BLaER1 (cell line): ENCODE measurements around the gene CLHC1.

Experiments
- H3K27ac ChIP-seq: shearing (Covaris generic); formaldehyde crosslinking; 2 replicates; pipeline ENCODE4 v1.8.1; 2022
- H3K27me3 ChIP-seq: shearing (Covaris generic); formaldehyde crosslinking; 2 replicates; pipeline ENCODE4 v1.8.1; 2022
- H3K36me3 ChIP-seq: shearing (Covaris generic); formaldehyde crosslinking; 2 replicates; pipeline ENCODE4 v1.8.1; 2022
- H3K4me1 ChIP-seq: shearing (Covaris generic); formaldehyde crosslinking; 2 replicates; pipeline ENCODE4 v1.8.1; 2022
- H3K4me2 ChIP-seq: shearing (Covaris generic); formaldehyde crosslinking; 2 replicates; pipeline ENCODE4 v1.8.1; 2022
- H3K4me3 ChIP-seq: shearing (Covaris generic); formaldehyde crosslinking; 2 replicates; pipeline ENCODE4 v1.8.1; 2022
- H3K9ac ChIP-seq: shearing (Covaris generic); formaldehyde crosslinking; 2 replicates; pipeline ENCODE4 v1.8.1; 2022
- H3K9me3 ChIP-seq: shearing (Covaris generic); formaldehyde crosslinking; 2 replicates; pipeline ENCODE4 v1.8.1; 2022
- H4K20me1 ChIP-seq: shearing (Covaris generic); formaldehyde crosslinking; 2 replicates; pipeline ENCODE4 v1.8.1; 2022
- Cebpa-rat ChIP-seq: shearing (Covaris generic); IDR thresholded peaks from 2 replicates; pipeline ENCODE4 v1.8.1; 2022

Gene CLHC1

DNA sequence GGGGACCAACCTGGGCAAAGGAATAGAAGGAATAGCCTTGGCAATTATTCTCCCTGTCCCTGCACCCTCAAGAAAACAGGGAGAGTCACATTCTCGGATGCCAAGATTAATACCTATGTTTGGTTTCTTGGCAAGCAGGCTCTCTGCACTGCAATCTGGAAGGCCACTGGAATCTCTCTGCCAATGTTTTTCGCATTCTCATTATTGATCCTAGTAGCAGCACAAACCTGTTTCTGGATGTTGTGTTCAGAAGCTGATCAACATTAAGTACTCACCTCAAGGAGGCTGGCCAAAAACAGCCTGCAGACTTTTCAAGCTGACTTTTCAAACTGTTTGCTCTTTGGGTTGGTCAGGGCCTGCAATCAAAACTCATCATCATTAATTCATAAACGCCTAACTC lies 62.2 kb downstream of the CLHC1 start:
- no peak overlapping the region for H3K4me3 ChIP-seq
- no peaks in the 10 kb centered on the region for H4K20me1 ChIP-seq
- H3K9ac ChIP-seq, result no peak overlapping the region
- TF ChIP-seq Cebpa-rat, result no peak
- H3K27me3 ChIP-seq, result no peaks in the 10 kb centered on the region
- no peaks in the 10 kb centered on the region for H3K4me1 ChIP-seq
- H3K4me2 ChIP-seq, result no peak overlapping the region
- no peaks in the 10 kb centered on the region for H3K36me3 ChIP-seq
- H3K9me3 ChIP-seq, result no peaks in the 10 kb centered on the region
- no peak overlapping the region for H3K27ac ChIP-seq

DNA sequence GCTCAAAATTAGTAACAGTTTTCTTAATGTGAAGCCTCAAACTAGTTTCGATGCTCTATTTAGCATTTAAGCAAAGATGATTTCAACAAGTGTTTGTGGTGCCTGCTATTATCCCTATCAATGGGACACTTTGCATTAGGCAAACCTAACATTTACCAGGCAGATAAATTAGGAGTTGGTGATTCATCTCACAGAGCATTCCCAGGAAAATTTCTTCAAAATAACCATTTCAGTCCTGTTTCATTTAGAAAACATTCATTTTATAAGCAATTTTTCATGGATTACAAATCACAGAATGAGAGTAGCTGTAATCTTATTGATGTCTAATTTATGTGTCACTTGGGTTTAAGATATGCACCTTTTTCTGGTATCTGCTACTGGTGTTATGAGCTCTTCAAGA lies 62.7 kb downstream of the CLHC1 start:
- no peak overlapping the region for H3K4me2 ChIP-seq
- no peaks in the 10 kb centered on the region for H3K9me3 ChIP-seq
- H3K4me1 ChIP-seq, result no peaks in the 10 kb centered on the region
- no peak overlapping the region for H3K9ac ChIP-seq
- H4K20me1 ChIP-seq, result no peaks in the 10 kb centered on the region
- H3K4me3 ChIP-seq, result no peak overlapping the region
- H3K27ac ChIP-seq, result no peak overlapping the region
- H3K36me3 ChIP-seq, result no peaks in the 10 kb centered on the region
- no peak for TF ChIP-seq Cebpa-rat
- no peaks in the 10 kb centered on the region for H3K27me3 ChIP-seq

DNA sequence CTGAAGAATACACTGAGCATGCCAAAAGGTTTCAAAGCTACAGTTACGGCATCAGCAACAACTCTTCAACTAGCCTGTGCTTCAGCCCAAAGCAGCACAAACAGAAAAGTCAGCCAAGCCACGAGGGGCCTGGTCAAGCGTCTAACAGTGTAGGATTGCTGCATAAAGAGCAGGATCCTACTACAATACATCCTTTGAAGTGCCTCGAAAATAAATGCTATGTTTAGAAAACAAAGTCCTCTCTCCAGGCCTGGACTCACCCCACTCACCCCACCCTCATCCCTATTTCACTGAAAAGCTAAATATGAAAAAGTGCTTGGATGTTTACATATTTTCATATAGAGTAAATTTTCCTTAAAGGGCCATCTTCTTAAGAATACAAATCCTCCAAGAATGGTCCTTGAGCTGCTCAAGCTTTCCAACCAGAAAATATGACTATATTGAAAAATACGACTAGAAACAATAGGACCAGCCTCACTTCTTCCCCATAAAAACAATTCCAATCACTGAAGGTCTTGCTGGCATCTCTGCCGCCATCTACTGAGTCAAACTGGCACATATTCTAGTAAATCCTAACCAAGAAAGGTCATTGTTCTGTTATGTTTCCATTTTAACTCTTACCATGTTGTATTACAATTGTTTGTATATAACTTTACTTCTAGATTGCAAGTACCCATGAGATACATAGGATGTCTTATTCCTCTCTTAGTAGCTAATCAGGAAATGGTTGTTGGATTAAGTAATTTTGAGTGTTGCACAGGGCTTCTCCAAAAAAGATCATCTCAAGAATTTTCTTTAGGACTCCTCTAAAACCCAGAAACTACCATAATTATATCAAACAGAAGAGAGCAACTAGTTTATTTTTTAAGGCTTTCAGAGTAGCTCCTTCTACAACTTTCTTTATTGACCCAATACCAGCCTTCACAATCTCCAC lies 63.6 kb downstream of the CLHC1 start:
- H3K27ac ChIP-seq, result no peak overlapping the region; the same call in 1 of the 2 replicates
- no peak overlapping the region for H3K9ac ChIP-seq
- H3K4me1 ChIP-seq, result peaks cover 2% of the 10 kb centered on the region
- H4K20me1 ChIP-seq, result no peaks in the 10 kb centered on the region
- H3K4me3 ChIP-seq, result no peak overlapping the region
- no peaks in the 10 kb centered on the region for H3K36me3 ChIP-seq
- no peak overlapping the region for H3K4me2 ChIP-seq
- H3K9me3 ChIP-seq, result no peaks in the 10 kb centered on the region
- no peak for TF ChIP-seq Cebpa-rat
- no peaks in the 10 kb centered on the region for H3K27me3 ChIP-seq

DNA sequence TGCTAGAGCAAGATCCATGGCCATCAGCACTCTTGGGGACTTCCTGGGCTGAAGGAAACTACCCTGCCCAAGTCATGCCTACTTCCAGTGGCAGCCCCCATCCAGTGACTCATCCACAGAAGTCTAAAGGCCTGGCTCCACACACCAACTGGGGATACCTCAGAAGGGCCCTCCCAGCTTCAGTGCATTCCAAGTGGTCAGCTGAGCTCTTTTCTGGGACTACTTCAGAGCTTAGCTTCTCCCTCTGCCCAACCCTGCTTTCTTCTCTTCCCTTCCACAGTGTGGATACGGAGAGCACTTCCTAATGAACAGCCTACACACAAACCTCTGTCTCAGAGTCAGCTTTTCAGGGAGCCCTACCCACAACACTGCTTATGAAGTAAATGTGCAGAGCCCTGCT lies 66.5 kb downstream of the CLHC1 start:
- H3K27ac ChIP-seq, result no peak overlapping the region
- H3K27me3 ChIP-seq, result no peaks in the 10 kb centered on the region
- no peak overlapping the region for H3K9ac ChIP-seq
- no peak for TF ChIP-seq Cebpa-rat
- H3K9me3 ChIP-seq, result no peaks in the 10 kb centered on the region
- H3K4me2 ChIP-seq, result no peak overlapping the region
- no peaks in the 10 kb centered on the region for H4K20me1 ChIP-seq
- H3K4me3 ChIP-seq, result no peak overlapping the region
- no peaks in the 10 kb centered on the region for H3K36me3 ChIP-seq
- peaks cover 12% of the 10 kb centered on the region for H3K4me1 ChIP-seq

DNA sequence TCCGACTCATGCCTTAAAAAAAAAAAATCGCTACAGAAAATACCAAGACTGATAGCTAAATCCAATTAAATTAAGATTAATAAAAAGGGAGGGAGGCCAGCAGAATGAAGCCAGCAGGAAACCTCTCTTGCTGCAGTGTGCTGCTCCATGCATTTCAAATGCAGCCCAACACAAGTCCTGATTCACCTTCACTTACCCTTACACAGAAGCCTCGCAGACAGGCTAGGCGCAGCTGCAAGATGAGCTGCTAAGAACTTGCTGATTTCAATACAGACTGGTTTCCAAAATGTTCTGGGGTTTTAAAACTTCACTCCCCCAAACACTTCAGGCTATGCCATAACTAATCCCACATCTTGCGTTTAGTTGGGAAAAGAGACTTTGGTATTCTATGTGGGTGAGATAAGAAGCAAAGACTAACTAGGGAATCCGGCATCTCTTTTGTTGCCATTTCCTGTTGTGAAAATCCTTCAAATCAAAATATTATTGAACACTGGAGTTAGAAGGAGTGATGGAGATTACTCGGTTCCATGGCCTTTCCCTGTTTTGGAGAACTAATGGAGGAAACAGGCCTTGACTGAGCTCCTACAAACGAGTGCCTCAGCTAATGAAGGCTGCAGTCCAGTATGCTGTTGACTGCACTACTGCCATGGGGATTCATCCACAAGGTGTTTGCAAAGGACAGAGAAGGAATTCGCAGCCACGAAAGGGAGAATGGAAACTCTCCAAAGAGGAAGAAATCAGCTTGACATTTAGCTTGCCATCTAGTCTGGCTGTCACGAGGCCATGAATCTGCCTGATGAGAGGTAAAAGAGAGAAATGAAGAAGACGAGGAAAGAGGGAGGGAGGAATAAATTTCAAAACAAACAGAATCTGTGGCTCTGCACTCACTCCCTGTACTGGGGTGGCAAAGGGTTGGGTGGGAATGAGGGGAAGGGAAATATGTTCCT lies 67.3 kb downstream of the CLHC1 start:
- TF ChIP-seq Cebpa-rat, result no peak
- H3K27ac ChIP-seq, result no peak overlapping the region
- no peak overlapping the region for H3K4me2 ChIP-seq

DNA sequence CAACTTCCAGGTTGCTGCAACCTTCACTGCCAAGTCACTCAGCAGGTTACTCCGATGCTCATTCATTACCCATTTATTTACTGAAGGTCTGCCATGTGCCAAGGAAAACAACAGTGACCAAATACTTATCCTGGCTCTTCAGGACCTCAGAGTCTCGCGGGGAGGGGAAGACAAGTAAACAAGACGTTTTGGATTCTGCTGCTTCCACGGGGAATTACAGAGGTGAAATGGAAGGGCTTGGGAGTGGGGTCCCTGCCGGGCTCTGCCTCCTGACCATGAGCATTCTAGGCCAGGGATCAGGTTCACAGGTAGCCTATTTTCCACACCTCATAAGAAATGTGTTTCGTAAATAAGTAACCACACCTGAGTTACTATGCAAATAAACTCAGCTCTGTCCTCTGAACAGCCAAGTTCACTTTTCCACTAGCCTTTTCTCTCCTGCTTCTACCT lies 68.1 kb downstream of the CLHC1 start:
- Histone ChIP-seq H3K9me3 (no peaks in the 10 kb centered on the region), H3K9ac (no peak overlapping the region), H4K20me1 (no peaks in the 10 kb centered on the region), H3K4me2 (no peak overlapping the region), H3K4me3 (no peak overlapping the region), H3K4me1 (peaks cover 23% of the 10 kb centered on the region), H3K27ac (no peak overlapping the region), H3K36me3 (no peaks in the 10 kb centered on the region), H3K27me3 (no peaks in the 10 kb centered on the region)
- no peak for TF ChIP-seq Cebpa-rat

More for the DNA sequence above, 67.3 kb downstream of the CLHC1 start:
- H3K27me3 ChIP-seq, result no peaks in the 10 kb centered on the region
- H3K9me3 ChIP-seq, result no peaks in the 10 kb centered on the region
- H4K20me1 ChIP-seq, result no peaks in the 10 kb centered on the region
- H3K4me3 ChIP-seq, result no peak overlapping the region
- H3K4me1 ChIP-seq, result peaks cover 15% of the 10 kb centered on the region
- H3K36me3 ChIP-seq, result no peaks in the 10 kb centered on the region
- H3K9ac ChIP-seq, result no peak overlapping the region

DNA sequence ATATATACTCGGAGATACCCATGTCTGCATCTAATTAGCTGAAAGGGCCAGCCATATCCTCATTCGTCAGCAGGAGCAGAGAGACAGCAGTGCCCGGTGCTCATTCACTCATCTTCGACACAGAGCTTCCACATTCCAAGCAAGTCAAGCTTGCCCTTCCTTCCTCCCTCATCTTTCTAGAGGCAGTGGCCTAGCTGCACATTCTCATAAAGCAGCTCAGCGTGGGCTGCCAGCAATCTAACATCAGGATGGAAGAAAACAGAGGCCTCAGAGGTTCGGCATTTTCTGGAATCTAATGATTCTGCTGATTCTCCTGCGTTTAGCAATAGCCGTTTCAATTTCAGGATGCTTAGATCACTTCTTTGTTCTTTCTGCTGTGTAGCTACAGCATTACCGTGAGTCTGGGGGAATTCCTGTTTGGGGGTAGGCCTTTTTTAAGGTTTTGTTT lies 68.8 kb downstream of the CLHC1 start:
- no peak for TF ChIP-seq Cebpa-rat
- Histone ChIP-seq H3K9ac (no peak overlapping the region), H3K4me3 (no peak overlapping the region), H3K4me1 (peaks cover 30% of the 10 kb centered on the region), H3K4me2 (peak overlapping the region; percentile 35), H3K27ac (no peak overlapping the region), H4K20me1 (no peaks in the 10 kb centered on the region), H3K36me3 (no peaks in the 10 kb centered on the region), H3K27me3 (no peaks in the 10 kb centered on the region), H3K9me3 (no peaks in the 10 kb centered on the region)

DNA sequence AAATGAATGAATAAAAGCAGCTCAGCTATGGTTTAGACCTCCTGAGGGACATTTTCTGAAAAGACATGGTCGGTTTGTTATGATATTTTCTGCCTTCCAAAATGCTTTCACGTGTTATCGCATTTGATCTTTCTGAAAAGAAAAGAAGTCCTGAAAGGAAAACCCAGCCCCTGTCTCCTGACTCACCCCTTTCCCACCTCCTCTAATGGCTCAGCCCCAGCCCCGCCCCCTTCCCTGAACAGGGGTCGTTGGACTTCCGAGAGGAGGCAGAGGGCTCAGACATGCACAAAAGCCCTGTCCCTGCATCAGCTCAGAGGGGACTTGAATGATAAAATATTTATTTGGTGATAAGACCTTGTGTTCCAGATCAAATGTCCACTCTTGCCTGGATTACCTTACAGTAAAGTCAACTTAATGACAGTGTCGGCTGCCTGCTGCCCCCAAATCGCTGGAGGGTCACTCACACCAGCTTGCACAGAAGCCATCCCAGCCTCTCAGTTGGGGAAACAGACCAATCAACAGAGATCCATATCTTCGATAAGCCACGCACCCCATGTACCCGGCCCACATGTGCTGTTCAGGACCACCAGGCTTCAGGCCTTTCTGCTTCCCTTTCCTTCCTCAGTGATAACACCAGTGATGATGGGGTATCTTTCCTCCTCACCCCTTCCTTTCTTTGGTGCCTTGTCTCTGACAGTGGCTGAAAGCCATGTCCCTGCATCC lies 69.6 kb downstream of the CLHC1 start:
- no peaks in the 10 kb centered on the region for H3K36me3 ChIP-seq
- no peak overlapping the region for H3K4me3 ChIP-seq
- H3K9me3 ChIP-seq, result no peaks in the 10 kb centered on the region
- peak overlapping the region; percentile 35 for H3K4me2 ChIP-seq
- no peak for TF ChIP-seq Cebpa-rat
- H3K9ac ChIP-seq, result no peak overlapping the region
- no peaks in the 10 kb centered on the region for H3K27me3 ChIP-seq
- no peak overlapping the region for H3K27ac ChIP-seq
- H3K4me1 ChIP-seq, result peaks cover 39% of the 10 kb centered on the region
- no peaks in the 10 kb centered on the region for H4K20me1 ChIP-seq
